ENCODE data around the gene NEO1.
A peak's percentile ranks its signal among the peaks of the same experiment; 100 is the strongest.

NEO1 gene

GRCh38 chr15:73283366-73283962 lies 231.2 kb downstream of the NEO1 start:
- DNase-seq (ENCODE audit: low read depth): no peak
- no peak overlapping the region for H3K4me3 ChIP-seq (ENCODE audit: low read length)

GRCh38 chr15:73284090-73284716 lies 231.9 kb downstream of the NEO1 start:
- H3K4me3 ChIP-seq (ENCODE audit: low read length): no peak overlapping the region
- TF ChIP-seq CTCF (IDR thresholded peaks at IDR 0.05; ENCODE audit: insufficient read depth, low read depth, low read length, missing control alignments): peak; percentile 12
- peak; percentile 9 for DNase-seq (ENCODE audit: low read depth)

More at GRCh38 chr15:73283366-73283962, 231.2 kb downstream of the NEO1 start:
- TF ChIP-seq CTCF (IDR thresholded peaks at IDR 0.05; ENCODE audit: insufficient read depth, low read depth, low read length, missing control alignments): no peak

GRCh38 chr15:73286311-73286710 lies 234.0 kb downstream of the NEO1 start:
- no peak for DNase-seq (ENCODE audit: low read depth)
- TF ChIP-seq CTCF (IDR thresholded peaks at IDR 0.05; ENCODE audit: insufficient read depth, low read depth, low read length, missing control alignments): no peak
- no peak overlapping the region for H3K4me3 ChIP-seq (ENCODE audit: low read length)

GRCh38 chr15:73287019-73287418 lies 234.8 kb downstream of the NEO1 start:
- H3K4me3 ChIP-seq (ENCODE audit: low read length): no peak overlapping the region
- TF ChIP-seq CTCF (IDR thresholded peaks at IDR 0.05; ENCODE audit: insufficient read depth, low read depth, low read length, missing control alignments): no peak
- DNase-seq (ENCODE audit: low read depth): no peak

GRCh38 chr15:73291441-73291840 lies 239.2 kb downstream of the NEO1 start:
- no peak for DNase-seq (ENCODE audit: low read depth)
- no peak overlapping the region for H3K4me3 ChIP-seq (ENCODE audit: low read length)
- TF ChIP-seq CTCF (IDR thresholded peaks at IDR 0.05; ENCODE audit: insufficient read depth, low read depth, low read length, missing control alignments): no peak

- no peak for TF ChIP-seq CTCF (IDR thresholded peaks at IDR 0.05; ENCODE audit: insufficient read depth, low read depth, low read length, missing control alignments)
- no peak overlapping the region for H3K4me3 ChIP-seq (ENCODE audit: low read length)
- no peak for DNase-seq (ENCODE audit: low read depth)
These were observed 241.5 kb downstream of the NEO1 start for GRCh38 chr15:73293773-73294172.

Measured in epithelial cell of esophagus (primary cell).